NCI-H187 treated with DMSO at 0.1 percent for 48 hours (cell line): ENCODE results near the gene KRT86.
"Not testable (repeated sequence)": the region's sequence is repeated elsewhere in the genome, so short reads cannot be mapped to it uniquely, and the experiment has no call there.

Experiments
- DNase-seq: peaks from one replicate; lab custom pipeline; 2025; lab: John Stamatoyannopoulos, UW

KRT86 gene

DNA sequence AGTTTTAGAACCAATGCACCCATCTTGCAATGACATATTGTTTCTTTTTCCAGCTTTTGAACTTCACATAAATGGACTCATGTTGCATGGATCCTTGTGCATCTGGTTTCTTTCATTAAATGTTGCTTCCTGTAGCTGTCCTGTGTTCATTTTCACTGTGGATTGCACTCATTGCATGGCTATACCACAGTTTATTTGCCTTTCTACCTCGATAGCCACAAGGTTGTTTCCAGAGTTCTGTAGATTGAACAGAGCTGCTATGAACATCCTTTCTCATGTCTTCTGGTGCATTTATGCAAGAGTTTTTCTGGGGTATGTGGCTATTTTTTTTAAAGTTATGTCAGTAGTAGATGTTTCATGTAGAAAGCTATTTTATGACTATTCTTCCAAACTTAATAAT is 20.4 kb downstream of the KRT86 start:
- DNase-seq = no peak

DNA sequence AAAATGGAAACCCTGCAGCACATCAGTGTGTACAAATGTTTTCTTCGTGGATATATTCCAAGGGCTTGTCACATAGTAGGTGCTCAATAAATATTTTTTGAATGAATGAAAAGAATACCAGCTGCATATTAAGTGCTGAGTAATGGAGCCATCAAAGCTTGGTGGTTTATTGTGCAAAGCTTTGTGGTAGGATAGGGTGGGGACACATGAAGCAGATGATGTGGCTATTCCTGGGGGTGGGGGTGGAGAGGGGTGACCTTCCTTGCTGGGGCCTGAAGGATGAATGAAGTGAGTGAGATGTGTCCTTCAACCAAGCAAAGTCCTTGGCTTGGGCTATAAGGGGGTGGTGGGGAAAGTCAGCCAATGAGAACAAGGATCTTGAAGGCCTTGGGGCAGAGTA is 21.2 kb downstream of the KRT86 start:
- DNase-seq = no peak

DNA sequence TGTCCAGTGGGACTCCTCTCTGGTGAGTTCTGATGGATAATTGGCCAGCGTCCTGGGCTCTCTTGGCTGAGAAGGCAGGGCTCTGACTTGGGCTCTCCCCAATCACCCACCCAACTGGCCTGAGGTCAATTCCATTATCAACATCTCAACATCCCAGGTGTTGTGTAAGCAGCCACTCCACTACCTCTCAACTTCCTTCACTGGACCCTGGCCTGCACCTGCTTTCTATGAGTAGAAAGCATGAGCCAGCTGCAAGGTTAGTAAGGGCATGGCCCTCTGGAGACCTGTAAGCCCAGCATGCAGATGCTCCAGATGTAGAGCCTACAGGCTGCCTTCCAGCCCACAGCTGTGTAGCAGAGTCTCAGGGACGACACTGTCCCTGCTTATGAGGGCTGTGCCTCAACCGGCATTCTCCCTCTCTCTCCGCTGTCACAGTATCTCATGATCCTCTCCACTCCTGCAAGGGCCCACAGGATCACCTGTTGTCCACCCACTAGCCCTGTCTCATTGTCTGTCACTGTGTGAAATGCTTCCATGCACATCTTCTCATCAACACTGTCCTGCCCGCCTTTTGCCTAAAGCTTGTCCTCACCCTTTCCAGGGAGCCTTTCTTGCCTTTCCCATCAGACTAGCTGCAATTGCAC is 22.2 kb downstream of the KRT86 start:
- no peak for DNase-seq

DNA sequence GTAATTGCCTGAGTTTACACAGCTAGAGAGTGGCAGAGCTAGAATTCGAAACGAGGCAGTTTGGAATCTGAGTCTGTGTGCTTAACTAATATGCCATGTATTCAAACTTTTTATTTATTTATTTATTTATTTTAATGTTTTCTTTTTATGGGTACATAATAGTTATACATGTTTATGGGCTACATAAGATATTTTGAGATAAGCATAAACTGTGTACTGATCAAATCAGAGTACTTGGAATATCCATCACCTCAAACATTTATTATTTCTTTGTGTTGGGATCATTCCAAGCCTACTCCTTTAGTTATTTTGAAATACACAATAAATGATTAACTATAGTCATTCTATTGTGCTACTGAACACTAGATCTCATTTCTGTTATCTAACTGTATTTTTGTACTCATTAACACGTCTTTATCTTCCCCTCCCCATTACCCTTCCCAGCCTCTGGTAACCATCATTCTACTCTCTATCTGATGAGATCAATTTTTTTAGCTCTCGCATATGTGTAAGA is 24.3 kb downstream of the KRT86 start:
- DNase-seq = no peak

DNA sequence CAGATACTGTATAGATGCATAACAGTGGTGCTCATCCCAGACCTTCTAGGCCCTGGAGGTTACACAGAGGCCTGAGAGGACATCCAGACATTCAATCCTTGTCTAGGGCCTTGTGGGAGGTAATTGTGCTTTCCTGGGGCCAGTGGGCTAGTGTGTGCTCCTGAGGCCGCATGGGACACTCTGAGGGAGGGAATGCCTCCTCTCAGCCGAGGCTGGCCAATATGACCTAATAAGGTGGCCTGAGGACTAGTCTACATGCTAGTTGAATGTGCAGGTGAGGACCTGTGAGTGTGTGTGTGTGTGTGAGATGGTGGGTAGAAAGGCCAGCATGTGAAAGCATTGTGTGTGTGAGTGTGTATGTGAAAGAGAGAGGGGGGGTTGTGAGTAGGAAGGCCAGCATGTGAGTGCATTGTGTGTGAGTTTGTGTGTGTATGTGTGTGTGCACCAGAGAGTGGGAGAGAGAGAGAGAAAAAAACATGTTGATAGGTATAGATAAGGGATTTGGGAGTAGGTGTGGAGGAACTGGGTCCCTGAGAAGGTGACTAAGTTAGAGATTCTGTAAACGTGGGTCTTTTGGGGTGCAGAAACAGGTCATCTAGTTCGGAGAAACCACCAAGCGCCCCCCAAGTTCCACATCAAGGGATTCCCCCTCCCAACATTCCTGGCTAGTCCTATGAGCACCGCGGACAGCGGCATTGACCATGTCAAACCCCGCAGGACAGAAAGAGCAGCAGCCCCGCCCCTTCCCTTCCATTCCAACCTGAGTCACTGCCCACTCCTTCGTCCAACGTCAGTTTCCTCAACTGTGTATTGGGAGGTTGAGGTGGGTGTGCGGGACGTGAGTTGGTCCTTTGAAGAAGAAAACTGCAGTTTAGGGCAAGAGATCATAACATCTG is 26.6 kb downstream of the KRT86 start:
- DNase-seq = no peak

DNA sequence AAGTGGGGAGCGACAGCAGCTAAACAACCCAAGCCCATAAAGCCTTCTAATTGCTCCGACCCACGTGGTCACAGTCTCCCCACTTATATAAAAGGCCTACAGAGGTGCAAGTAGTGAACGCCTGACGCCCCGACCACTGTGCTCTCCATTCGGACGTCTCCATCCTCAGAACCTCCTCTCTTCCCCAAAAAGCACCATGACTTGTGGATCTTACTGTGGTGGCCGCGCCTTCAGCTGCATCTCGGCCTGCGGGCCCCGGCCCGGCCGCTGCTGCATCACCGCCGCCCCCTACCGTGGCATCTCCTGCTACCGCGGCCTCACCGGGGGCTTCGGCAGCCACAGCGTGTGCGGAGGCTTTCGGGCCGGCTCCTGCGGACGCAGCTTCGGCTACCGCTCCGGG is 27.3 kb downstream of the KRT86 start:
- not testable (repeated sequence) for DNase-seq

DNA sequence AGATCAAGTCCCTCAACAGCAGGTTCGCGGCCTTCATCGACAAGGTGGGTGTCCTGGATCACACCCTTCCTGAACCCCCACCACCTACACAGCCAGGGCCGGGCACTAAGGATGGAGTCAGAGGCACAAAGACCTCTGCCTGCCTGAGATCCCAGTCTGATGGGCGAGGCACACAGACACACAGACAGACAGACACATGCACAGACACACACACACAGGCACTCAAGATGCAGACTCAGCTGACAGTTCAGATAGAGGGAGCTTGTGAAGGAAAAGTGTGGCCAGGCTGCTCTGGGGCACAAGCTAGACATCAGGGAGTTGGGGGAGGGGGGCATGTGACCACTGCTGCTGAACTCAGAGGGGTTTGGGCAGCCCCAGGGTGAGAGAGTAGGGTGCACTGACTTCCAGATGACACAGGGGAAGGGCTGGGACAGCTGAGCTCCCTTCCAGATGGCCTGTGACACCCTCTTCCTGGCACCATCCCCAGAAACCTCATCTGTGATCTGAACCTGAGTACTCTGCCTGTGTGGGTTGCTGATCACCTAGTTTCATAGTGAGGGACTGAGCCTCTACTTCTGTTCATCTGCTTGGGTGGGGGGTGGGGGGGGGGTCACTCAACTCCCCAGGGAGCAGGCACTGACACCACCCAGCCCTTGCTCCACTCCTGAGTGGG is 27.9 kb downstream of the KRT86 start:
- DNase-seq = not testable (repeated sequence)

DNA sequence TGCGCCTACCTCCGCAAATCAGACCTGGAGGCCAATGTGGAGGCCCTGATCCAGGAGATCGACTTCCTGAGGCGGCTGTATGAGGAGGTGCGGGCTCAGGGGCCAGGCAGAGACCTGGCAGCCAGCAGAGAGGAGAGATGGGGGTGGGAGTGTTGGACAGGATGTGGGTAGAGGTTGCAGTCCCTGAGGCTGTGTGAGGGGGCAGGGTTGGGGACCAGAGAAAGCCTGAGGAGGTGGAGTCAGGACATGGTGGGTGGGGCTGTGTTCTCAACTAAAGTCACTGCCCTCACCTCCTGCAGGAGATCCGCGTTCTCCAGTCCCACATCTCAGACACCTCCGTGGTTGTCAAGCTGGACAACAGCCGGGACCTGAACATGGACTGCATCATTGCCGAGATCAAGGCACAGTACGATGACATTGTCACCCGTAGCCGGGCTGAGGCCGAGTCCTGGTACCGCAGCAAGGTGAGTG is 30.5 kb downstream of the KRT86 start:
- DNase-seq = not testable (repeated sequence)

DNA sequence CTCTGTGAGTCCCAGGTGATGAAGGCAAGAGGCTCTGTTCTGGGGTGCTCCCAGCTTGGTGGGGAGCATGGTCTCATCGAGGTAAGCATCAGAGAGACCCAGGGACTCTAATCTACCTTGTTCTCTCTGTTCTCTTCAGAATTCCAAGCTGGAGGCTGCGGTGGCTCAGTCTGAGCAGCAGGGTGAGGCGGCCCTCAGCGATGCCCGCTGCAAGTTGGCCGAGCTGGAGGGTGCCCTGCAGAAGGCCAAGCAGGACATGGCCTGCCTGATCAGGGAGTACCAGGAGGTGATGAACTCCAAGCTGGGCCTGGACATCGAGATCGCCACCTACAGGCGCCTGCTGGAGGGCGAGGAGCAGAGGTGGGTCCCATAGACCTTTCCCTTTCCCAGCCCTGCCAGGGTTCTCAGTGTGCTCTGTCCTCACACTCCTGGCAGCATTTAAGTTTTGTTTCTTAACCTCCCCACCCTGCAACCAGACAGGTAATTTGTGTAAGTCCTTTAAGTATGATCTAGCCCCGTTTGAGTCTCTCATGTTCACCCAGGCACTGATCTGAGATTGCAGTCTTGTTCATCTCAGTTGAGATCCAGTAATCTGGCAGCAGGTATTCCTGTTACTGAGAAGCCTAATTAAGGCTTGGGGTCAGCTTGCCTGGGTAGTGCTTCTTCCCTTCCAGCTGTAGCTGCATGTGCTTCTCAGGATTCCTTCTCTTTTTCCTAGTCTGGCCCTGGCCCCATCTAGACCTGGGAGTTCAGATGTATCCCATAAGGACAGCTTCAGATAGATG is 31.7 kb downstream of the KRT86 start:
- no peak for DNase-seq

DNA sequence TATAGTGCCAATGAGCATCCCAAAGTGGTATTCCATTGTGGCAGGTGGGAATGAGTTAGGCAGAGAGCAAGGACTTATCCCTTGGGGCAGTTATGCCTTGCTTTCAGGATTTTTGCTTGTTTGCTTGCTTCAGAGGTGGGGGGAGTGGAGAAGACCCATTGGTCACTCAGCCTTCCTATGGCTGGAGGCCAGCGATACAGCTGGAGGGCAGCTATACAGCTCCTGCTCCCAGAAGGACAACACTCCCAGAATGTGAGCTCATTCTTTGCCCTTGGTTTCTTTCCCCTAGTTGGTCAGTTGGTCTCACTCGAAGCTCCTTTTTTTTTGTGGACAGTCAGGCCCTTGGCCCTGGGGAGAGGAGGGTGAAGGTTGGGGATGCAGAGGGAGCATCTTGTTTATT is 32.3 kb downstream of the KRT86 start:
- DNase-seq = no peak

DNA sequence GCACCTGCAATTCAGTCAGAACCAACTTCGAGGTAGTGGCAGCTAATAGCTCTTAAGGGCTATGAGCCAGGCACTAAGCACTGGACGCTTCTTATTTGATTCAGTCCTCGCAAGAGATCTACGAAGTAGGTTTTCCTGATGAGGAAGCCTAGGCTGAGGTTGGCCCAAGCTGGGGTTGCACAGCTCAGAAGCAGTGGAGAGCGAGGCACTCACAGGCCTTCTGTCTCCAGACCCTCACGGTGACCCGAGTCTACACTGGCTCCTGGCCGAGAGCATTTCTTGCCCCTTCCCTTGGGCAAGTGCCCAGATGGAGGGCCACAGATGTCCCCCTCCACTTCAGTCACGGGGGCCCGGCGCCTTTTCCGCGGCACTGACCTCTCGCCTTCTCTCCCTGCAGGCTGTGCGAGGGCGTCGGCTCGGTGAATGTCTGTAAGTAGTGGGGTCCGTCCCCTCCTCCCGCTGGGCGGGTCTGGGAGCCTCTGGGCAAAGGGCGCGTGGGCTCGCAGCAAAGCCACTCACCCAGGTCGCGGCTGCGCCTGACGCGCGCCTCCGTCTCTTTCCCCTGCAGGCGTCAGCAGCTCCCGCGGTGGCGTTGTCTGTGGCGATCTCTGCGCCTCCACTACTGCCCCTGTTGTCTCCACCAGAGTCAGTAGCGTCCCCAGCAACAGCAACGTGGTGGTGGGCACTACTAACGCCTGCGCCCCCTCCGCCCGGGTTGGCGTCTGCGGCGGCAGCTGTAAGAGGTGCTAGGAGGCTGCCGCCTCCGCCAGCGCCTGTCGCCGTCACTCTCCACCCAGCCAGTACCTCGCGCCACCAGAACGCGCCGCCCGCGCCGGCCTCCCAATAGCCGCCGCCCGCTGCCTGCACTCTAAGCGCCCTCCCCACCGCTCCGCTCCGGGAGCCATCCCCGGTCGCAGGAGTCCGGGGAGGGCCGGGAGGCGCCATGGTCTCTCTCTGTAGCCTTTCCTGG is 33.7 kb downstream of the KRT86 start:
- no peak for DNase-seq

DNA sequence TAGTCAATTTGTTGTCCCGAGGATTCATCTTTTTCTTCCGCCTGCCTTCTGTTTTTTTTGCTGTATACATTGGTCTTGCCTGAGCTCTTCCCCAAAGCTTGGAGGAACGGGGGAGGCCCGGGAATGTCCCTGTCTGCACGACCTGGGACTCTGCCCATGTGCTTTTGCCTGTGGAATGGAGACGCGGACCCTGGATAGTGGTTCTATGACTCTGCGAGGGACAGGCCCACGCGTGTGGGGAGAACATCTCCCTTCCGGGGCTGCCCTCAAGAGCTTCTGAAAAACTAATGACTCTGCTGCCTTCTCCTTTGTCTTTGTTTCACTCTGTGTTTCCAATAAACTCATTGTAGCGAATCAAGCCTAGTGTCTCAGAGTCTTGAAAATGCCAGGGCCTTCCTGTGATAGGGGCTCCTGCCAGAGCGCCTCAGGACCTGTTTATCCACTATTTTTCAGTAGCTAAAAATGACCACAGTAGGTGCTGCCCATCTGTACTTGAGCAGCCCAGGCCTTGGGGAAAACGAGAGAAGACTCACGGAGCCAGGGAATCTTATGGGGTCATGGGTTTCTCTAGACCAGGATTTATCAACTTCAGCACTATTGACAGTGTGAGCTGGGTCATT is 34.5 kb downstream of the KRT86 start:
- DNase-seq = no peak

DNA sequence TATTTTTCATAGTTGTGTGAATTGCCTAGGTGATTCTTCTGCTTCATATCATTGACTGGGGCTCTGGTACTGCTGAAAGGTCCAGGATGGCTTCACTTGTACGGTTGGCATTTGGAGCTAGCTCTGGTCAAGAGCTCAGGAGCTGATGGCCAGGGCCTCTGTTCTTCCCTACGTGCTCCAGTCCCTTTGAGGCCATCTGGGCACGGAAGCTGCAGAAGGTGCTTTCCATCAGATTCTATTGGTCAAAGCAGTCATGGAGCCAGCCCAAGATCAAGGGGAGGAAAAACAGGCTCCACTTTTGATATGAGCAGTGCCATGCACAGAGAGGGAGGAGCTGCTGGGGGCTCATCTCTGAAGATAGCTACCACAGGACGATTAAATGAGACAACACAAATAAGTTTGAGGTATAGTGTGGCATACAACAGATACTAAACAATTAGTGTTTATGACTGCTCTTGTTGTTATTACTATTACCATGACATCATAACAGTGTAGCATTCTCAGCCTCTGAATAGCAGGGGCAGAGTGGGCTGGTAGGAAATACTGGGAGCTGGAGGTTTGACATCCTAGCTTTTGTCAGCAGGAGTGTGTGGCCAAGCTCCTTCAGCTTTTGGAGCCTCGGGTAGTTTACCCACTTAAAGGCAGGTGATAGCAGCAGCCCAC is 36.3 kb downstream of the KRT86 start:
- DNase-seq = no peak

DNA sequence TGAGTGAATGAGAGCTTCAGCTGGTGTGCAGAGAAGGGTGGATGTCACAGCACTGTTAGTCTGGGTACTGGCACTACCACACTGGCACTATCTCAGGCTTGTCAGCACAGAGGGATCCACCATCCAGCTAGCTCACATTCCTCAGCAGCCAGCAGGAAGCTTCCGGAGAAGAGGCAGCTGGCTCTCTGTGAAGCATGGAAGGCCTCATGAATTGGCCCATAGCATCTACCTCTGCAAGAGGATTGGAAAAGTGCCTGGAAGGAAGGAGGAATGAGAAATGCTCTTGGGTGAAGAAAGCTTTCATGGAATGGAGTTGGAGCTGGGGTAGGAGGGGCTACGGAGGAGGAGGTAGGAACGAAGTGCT is 36.8 kb downstream of the KRT86 start:
- DNase-seq = no peak

DNA sequence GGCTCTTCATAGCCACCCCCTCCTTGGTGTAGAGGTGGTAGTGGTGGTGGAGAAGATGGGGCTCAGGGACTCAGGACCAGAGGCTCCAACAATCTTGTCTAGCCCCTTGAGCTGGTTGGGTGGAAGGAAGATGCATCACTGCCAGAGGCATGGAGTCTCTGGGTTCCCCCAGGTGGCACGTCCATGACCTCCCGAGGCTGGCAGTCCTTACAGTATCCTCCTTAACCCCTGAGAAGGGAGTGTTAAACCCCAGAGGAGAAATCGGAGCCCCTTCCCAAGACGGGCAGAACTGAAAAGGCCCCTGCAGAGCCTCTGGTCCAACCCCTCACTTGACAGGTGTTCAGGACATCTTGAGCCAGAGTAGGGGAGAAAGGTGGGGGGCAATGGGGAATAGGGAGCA is 37.6 kb downstream of the KRT86 start:
- DNase-seq = no peak

DNA sequence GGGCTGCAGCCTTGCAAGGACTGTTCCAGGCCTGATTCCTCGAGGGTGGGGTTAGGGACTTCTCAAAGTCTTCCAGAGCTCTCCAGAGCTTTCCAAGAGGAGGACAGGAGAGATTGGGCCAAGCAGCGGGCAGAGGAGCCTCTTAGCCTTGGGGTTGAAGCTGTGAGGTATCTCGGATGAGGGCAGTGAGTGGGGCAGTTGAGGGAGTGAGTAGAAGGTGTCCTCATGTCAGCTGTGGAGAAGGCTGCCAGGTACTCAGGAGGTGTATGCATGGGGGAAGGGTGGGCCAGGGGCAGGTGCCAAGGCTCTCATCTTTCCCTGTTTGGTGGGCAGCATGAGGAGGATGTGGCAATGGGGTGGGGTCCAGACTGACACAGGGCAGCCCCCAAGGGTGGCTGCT is 39.0 kb downstream of the KRT86 start:
- no peak for DNase-seq

DNA sequence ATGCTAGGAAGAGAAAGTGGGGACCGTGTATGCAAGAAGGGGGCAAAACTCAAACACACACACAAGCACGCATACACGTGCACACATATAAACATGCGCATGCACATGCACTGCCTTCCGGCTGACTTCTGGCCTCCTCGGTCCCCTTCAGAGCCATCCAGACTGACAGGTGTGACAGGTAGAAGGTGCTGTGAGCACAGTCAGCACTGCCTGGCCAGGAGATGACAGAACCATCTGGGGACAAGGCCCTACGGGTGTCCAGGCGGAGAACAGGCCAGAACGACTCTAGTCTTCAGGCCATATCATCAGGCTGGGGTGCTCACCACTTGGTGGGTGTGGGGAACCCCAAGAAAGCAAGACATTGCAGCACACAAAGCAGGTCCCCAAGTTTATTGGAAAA is 39.5 kb downstream of the KRT86 start:
- DNase-seq = no peak

DNA sequence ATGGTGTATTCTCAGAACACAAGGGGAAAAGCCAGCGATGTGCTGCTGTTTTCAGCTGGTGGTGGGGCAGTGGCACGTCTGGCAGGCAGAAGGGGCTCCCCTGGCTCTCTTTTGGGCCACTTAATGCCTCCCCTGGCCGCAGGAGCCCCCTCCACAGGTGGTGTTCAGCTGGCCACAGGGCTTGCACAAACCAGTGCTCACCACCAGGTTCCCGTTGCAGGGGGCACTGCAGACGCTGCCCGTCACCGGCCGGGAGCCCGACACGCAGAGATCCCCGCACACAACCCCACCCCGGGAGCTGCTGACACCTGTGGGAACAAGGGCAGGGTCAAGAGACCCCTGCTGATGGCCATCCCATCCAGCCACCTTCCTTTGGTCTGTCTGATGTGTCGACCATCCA is 40.1 kb downstream of the KRT86 start:
- DNase-seq = no peak

DNA sequence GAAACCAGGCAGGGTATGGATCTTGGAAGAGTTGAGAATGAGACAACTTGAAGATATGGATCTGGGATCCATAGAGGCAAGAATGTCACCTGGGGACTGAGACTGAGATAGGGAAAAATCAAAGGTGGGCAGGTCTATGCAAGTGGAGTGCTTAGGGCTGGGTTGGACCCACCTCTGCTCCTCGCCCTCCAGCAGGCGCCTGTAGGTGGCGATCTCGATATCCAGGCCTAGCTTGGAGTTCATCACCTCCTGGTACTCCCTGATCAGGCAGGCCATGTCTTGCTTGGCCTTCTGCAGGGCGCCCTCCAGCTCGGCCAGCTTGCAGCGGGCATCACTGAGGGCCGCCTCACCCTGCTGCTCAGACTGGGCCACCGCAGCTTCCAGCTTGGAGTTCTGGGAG is 41.3 kb downstream of the KRT86 start:
- not testable (repeated sequence) for DNase-seq

DNA sequence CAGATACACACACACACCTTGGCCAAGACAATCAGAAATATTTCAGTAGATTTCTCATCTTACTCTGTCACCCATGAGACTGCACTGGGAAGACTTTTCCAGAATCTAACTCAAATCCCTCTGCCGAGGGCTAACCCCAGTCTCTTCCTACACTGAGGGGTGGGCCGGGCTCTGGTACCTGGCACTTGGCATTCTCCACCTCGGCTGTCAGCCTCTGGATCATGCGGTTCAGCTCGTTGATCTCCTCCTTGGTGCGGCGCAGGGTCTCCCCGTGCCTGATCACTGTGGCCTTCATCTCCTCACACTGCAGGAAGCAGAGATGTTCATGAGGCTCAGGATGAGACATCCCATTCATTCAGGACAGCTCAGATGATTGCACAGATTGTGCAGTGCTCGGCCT is 41.8 kb downstream of the KRT86 start:
- DNase-seq = no peak
